H1 (cell line): ENCODE measurements around the gene YOD1. TPM values are rescaled to one million over a fixed set of nuclear protein-coding genes. Genes with fewer than 3 reads are reported as not detected.

Source experiments
- CTCF ChIA-PET: fragments of 300-600 bp; sonication (Branson Sonifier 250); formaldehyde crosslinking; loops from one replicate; lab custom pipeline; 2021; ENCODE audit not compliant: partially characterized antibody; lab: Charles Lee
- POLR2A ChIA-PET: fragments of 300-600 bp; sonication (Branson Sonifier 250); formaldehyde crosslinking; loops from one replicate; lab custom pipeline; 2021; ENCODE audit warnings: inconsistent platforms; ENCODE audit not compliant: partially characterized antibody; lab: Charles Lee
- DNase-seq, 2 experiments: peaks; one replicate each; pipeline versions ENCODE4 v3.0.0 to v3.0.0-alpha.2; 2010 to 2022; ENCODE audit warnings: low spot score in 2 of 2, low read depth in 1 of 2, mixed read lengths in 1 of 2
- FAIRE-seq: peaks from 2 replicates; lab custom pipeline; 2011; peaks lifted over from hg19 to GRCh38; lab: Jason Lieb, UNC
- H2AFZ ChIP-seq: 2 replicates; pipeline ENCODE4 v1.8.1; 2012; ENCODE audit warnings: low read length, inconsistent platforms
- H2AK5ac ChIP-seq: 2 replicates; pipeline ENCODE4 v1.6.1; 2013; ENCODE audit warnings: low read depth, low read length
- H2BK120ac ChIP-seq: replicated peaks from 2 replicates; pipeline ENCODE3; 2013; ENCODE audit warnings: low read depth, low read length, inconsistent platforms
- H2BK12ac ChIP-seq: 2 replicates; pipeline ENCODE4 v1.6.1; 2013; ENCODE audit warnings: low read depth, low read length
- H2BK15ac ChIP-seq: 2 replicates; pipeline ENCODE4 v1.6.1; 2013; ENCODE audit warnings: low read length
- H2BK20ac ChIP-seq: 2 replicates; pipeline ENCODE4 v1.6.1; 2013; ENCODE audit warnings: low read length
- H2BK5ac ChIP-seq: 2 replicates; pipeline ENCODE4 v1.6.1; 2013; ENCODE audit warnings: low read depth, low read length
- H3K14ac ChIP-seq: 2 replicates; pipeline ENCODE4 v1.6.1; 2013; ENCODE audit warnings: inconsistent platforms; ENCODE audit not compliant: insufficient read length
- H3K18ac ChIP-seq: 2 replicates; pipeline ENCODE4 v1.6.1; 2013; ENCODE audit warnings: low read length; ENCODE audit errors: extremely low read depth
- H3K23ac ChIP-seq: 2 replicates; pipeline ENCODE4 v1.6.1; 2013; ENCODE audit warnings: inconsistent platforms; ENCODE audit not compliant: insufficient read length
- H3K23me2 ChIP-seq: 2 replicates; pipeline ENCODE4 v1.6.1; 2013; ENCODE audit warnings: low read depth, low read length
- H3K27ac ChIP-seq: 2 replicates; pipeline ENCODE4 v1.6.1; 2011; ENCODE audit warnings: low read depth, low read length, inconsistent platforms
- H3K27me3 ChIP-seq, 4 experiments: replicated peaks in 1 of 4; 1 replicate in 1 of 4; 2 replicates in 3 of 4; pipeline versions ENCODE4 v1.6.1 to v1.8.1; 2011 to 2013; ENCODE audit warnings: low read length in 3 of 4, mild to moderate bottlenecking in 3 of 4, inconsistent platforms in 2 of 4, mixed read lengths in 2 of 4, moderate library complexity in 1 of 4; ENCODE audit not compliant: control insufficient read depth in 3 of 4, insufficient read depth in 3 of 4; ENCODE audit errors: extremely low read depth in 1 of 4
- H3K36me3 ChIP-seq, 4 experiments: 2 replicates each; pipeline versions ENCODE4 v1.6.1 to v1.8.1; 2011 to 2013; ENCODE audit warnings: mild to moderate bottlenecking in 4 of 4, low read length in 3 of 4, moderate library complexity in 2 of 4, control low read depth in 1 of 4, inconsistent platforms in 1 of 4; ENCODE audit not compliant: insufficient read depth in 4 of 4, control insufficient read depth in 2 of 4
- H3K4ac ChIP-seq: replicated peaks from 2 replicates; pipeline ENCODE3; 2013; ENCODE audit warnings: low read length, low read depth, mixed read lengths, inconsistent platforms; ENCODE audit not compliant: insufficient read length
- H3K4me1 ChIP-seq, 4 experiments: replicated peaks in 1 of 4; 1 replicate in 1 of 4; 2 replicates in 3 of 4; pipeline versions ENCODE4 v1.6.1 to v1.8.1; 2011 to 2013; ENCODE audit warnings: low read length in 3 of 4, inconsistent platforms in 2 of 4, mixed read lengths in 1 of 4; ENCODE audit not compliant: insufficient read depth in 4 of 4, control insufficient read depth in 3 of 4
- H3K4me2 ChIP-seq, 2 experiments: 2 replicates each; pipeline versions ENCODE4 v1.6.1 to v1.8.1; 2011 to 2013; ENCODE audit warnings: low read depth in 2 of 2, low read length in 2 of 2, control low read depth in 1 of 2, inconsistent platforms in 1 of 2, mild to moderate bottlenecking in 1 of 2; ENCODE audit not compliant: insufficient read depth in 1 of 2
- H3K4me3 ChIP-seq, 4 experiments: fragments of 200-600, 300-600 bp in 1 of 4; sonication (generic), shearing (Covaris generic), sonication (Bioruptor Twin) in 1 of 4; 2 replicates each; pipeline versions ENCODE4 v1.5.1 to v1.8.1; 2011 to 2016; ENCODE audit warnings: low read length in 4 of 4, low read depth in 3 of 4, control low read depth in 2 of 4, inconsistent platforms in 2 of 4, mild to moderate bottlenecking in 2 of 4, mixed read lengths in 1 of 4, moderate library complexity in 1 of 4; ENCODE audit not compliant: insufficient read depth in 2 of 4; ENCODE audit errors: extremely low read depth in 1 of 4
- H3K56ac ChIP-seq: replicated peaks from 2 replicates; pipeline ENCODE3; 2013; ENCODE audit warnings: low read depth, mild to moderate bottlenecking, mixed read lengths, low read length, inconsistent platforms; ENCODE audit not compliant: insufficient read length
- H3K79me1 ChIP-seq: 2 replicates; pipeline ENCODE4 v1.6.1; 2013; ENCODE audit warnings: low read depth, low read length, control low read depth
- H3K79me2 ChIP-seq, 2 experiments: 2 replicates each; pipeline versions ENCODE4 v1.6.1 to v1.8.1; 2012 to 2013; ENCODE audit warnings: low read length in 2 of 2, mild to moderate bottlenecking in 2 of 2, inconsistent platforms in 1 of 2; ENCODE audit not compliant: insufficient read depth in 2 of 2, control insufficient read depth in 1 of 2
- H3K9ac ChIP-seq, 4 experiments: replicated peaks in 1 of 4; 1 replicate in 1 of 4; 2 replicates in 3 of 4; pipeline versions ENCODE4 v1.6.1 to v1.8.1; 2011 to 2013; ENCODE audit warnings: low read depth in 3 of 4, low read length in 3 of 4, control low read depth in 2 of 4, mild to moderate bottlenecking in 2 of 4, moderate library complexity in 2 of 4, inconsistent platforms in 1 of 4; ENCODE audit errors: extremely low read depth in 1 of 4
- H3K9me3 ChIP-seq, 2 experiments: 2 replicates each; pipeline versions ENCODE4 v1.6.1 to v1.8.1; 2012 to 2013; ENCODE audit warnings: mild to moderate bottlenecking in 2 of 2, moderate library complexity in 2 of 2, control low read depth in 1 of 2, inconsistent platforms in 1 of 2, low read depth in 1 of 2, low read length in 1 of 2, mixed read lengths in 1 of 2; ENCODE audit not compliant: insufficient read depth in 2 of 2
- H4K20me1 ChIP-seq, 2 experiments: replicated peaks in 1 of 2; 2 replicates each; pipeline versions ENCODE3 to v1.8.1; 2011 to 2013; ENCODE audit warnings: inconsistent platforms in 2 of 2, low read length in 2 of 2, mild to moderate bottlenecking in 1 of 2; ENCODE audit not compliant: insufficient read depth in 2 of 2, control insufficient read depth in 1 of 2
- H4K5ac ChIP-seq: 2 replicates; pipeline ENCODE4 v1.6.1; 2013; ENCODE audit warnings: low read length, low read depth, mixed read lengths, inconsistent platforms; ENCODE audit not compliant: insufficient read length
- H4K8ac ChIP-seq: 2 replicates; pipeline ENCODE4 v1.8.0; 2013; ENCODE audit warnings: mild to moderate bottlenecking, moderate library complexity, low read length, inconsistent platforms; ENCODE audit not compliant: insufficient read depth; ENCODE audit errors: extremely low read depth
- H4K91ac ChIP-seq: replicated peaks from 2 replicates; pipeline ENCODE3; 2013; ENCODE audit warnings: low read length, mixed read lengths, inconsistent platforms; ENCODE audit not compliant: insufficient read length
- BACH1 ChIP-seq: IDR thresholded peaks from 2 replicates; pipeline ENCODE4 v1.6.1; 2012; ENCODE audit warnings: low read length, improper control_type of control experiment
- BRCA1 ChIP-seq: IDR thresholded peaks from 2 replicates; pipeline ENCODE4 v1.6.1; 2012; ENCODE audit warnings: low read depth, low read length, improper control_type of control experiment
- CEBPB ChIP-seq: IDR thresholded peaks from 2 replicates; pipeline ENCODE4 v1.6.1; 2012; ENCODE audit warnings: low read depth, low read length
- CHD1 ChIP-seq: IDR thresholded peaks from 2 replicates; pipeline ENCODE4 v1.6.1; 2012; ENCODE audit warnings: low read depth, low read length, improper control_type of control experiment
- EGR1 ChIP-seq: IDR thresholded peaks from 2 replicates; pipeline ENCODE4 v1.6.1; 2011; ENCODE audit warnings: low read depth, low read length, borderline replicate concordance
- GABPA ChIP-seq: IDR thresholded peaks from 2 replicates; pipeline ENCODE4 v1.6.1; 2011; ENCODE audit warnings: mild to moderate bottlenecking, low read length, moderate library complexity, borderline replicate concordance; ENCODE audit not compliant: insufficient read depth
- HDAC2 ChIP-seq, 2 experiments: fragments of 300-600 bp in 1 of 2; sonication (generic) in 1 of 2; IDR thresholded peaks; 2 replicates each; pipeline ENCODE4 v1.6.1; 2011 to 2012; ENCODE audit warnings: low read depth in 2 of 2, low read length in 2 of 2, mild to moderate bottlenecking in 2 of 2, moderate library complexity in 2 of 2, borderline replicate concordance in 1 of 2, inconsistent platforms in 1 of 2
- JUND ChIP-seq: IDR thresholded peaks from 2 replicates; pipeline ENCODE4 v1.6.1; 2011; ENCODE audit warnings: mild to moderate bottlenecking, improper control_type of control experiment, low read length
- KDM4A ChIP-seq: IDR thresholded peaks from one replicate; pipeline ENCODE4 v1.7.1; 2012; ENCODE audit warnings: low read depth, mild to moderate bottlenecking, moderate library complexity, low read length, inconsistent platforms; ENCODE audit not compliant: severe bottlenecking
- RBBP5 ChIP-seq: IDR thresholded peaks from 2 replicates; pipeline ENCODE4 v1.7.1; 2012; ENCODE audit warnings: low read depth, mild to moderate bottlenecking, inconsistent platforms, low read length, moderate library complexity, borderline replicate concordance
- RXRA ChIP-seq: IDR thresholded peaks from 2 replicates; pipeline ENCODE4 v1.6.1; 2011; ENCODE audit warnings: low read depth, mild to moderate bottlenecking, low read length, moderate library complexity; ENCODE audit not compliant: insufficient read depth
- SIN3A ChIP-seq, 2 experiments: IDR thresholded peaks in 1 of 2; conservative IDR thresholded peaks in 1 of 2; 2 replicates each; pipeline ENCODE4 v1.6.1; 2011 to 2012; ENCODE audit warnings: low read length in 2 of 2, improper control_type of control experiment in 1 of 2, low read depth in 1 of 2, mild to moderate bottlenecking in 1 of 2
- TCF12 ChIP-seq: IDR thresholded peaks from 2 replicates; pipeline ENCODE4 v1.6.1; 2011; ENCODE audit warnings: low read depth, mild to moderate bottlenecking, low read length
- YY1 ChIP-seq: IDR thresholded peaks from 2 replicates; pipeline ENCODE4 v1.6.1; 2011; ENCODE audit warnings: low read depth, mild to moderate bottlenecking, low read length
- WGBS, 2 experiments: shearing (Covaris generic) in 1 of 2; methylation state at CpG; one replicate each; pipeline versions ENCODE4 v1.1.6 to v1.1.7; 2013 to 2015; ENCODE audit warnings: low lambda C conversion rate in 2 of 2, mixed read lengths in 2 of 2, inconsistent platforms in 1 of 2, low coverage in 1 of 2, missing lambda C conversion rate in 1 of 2; ENCODE audit not compliant: insufficient replicate concordance in 2 of 2, insufficient coverage in 1 of 2, insufficient read length in 1 of 2; ENCODE audit errors: extremely low coverage in 1 of 2, missing lambda C conversion rate in 1 of 2; 5-methylcytosine and 5-hydroxymethylcytosine counted together
- polyA plus RNA-seq, 7 experiments: library from polyadenylated mRNA; depleted of rRNA in 3 of 7; stranded (reverse) in 5 of 7; unstranded in 2 of 7; fragments of >200 nt in 5 of 7; fragments of 200-250 nt in 2 of 7; gene quantifications; 1 replicate in 5 of 7; 2 replicates in 1 of 7; 4 replicates in 1 of 7; pipeline versions ENCODE4 v1.2.1 to v1.2.3, GENCODE V29; 2011 to 2013; ENCODE audit warnings: missing spikeins in 2 of 7, mixed read lengths in 2 of 7
- total RNA-seq: library from RNA; stranded (reverse); fragmentation: NEBNext Ultra II Directional; extraction: Animal tissue kit (Norgen Biotek cat#: 25700); gene quantifications from 2 replicates; pipeline ENCODE4 v1.2.1, GENCODE V29; 2021

Gene YOD1
- total and polyA plus RNA-seq, 2 of the 8 experiments (the other 6 are each of a cell fraction or from before 2014, with no cell fraction given), result 1.9 to 11.8 TPM

DNA sequence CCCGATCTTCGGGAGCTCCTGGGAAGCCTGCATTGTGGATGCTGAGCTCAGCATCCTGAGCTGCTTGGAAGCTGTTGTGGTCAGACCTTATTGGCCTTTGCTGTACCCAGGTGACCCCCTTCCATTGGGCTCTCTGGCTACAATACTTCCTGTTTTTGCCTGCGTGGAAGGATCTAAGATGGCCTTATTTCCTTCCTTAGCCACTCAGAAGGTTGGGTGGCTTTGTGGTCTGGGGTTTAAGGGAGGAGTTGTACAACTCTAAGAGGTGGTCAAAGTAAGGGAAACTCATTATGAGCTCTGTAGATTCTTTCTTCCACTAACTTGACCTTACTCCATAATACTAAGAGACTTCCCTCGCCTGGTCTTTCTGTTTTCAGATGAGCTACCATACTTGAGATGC, 19.8 kb upstream of the YOD1 start:
- Histone ChIP-seq H3K27me3 (no peaks in the 10 kb centered on the region), H3K14ac (no peak overlapping the region), H3K23me2 (no peaks in the 10 kb centered on the region), H3K4me3 (no peak overlapping the region), H3K4me1 (no peaks in the 10 kb centered on the region), H3K79me2 (no peaks in the 10 kb centered on the region), H2BK5ac (no peak overlapping the region), H4K20me1 (peaks cover 0 to 2% of the 10 kb centered on the region in 2 experiments), H2AFZ (no peak overlapping the region), H2BK20ac (no peak overlapping the region), H4K5ac (no peak overlapping the region), H4K91ac (no peak overlapping the region), H3K18ac (no peak overlapping the region), H3K36me3 (peaks cover 2 to 39% (median 22%) of the 10 kb centered on the region in 4 experiments; a peak in 7 of 8 replicates), H3K4ac (no peak overlapping the region), H3K56ac (no peak overlapping the region), H2AK5ac (no peak overlapping the region), H3K27ac (no peak overlapping the region), H2BK120ac (no peak overlapping the region), H2BK12ac (no peak overlapping the region), H3K9ac (no peak overlapping the region), H3K9me3 (no peaks in the 10 kb centered on the region), H2BK15ac (no peak overlapping the region), H3K79me1 (0 out of 2 replicates have a peak, but pooled peaks cover 2% of the 10 kb centered on the region), H3K23ac (no peak overlapping the region), H4K8ac (no peak overlapping the region), H3K4me2 (no peak overlapping the region)
- ChIA-PET POLR2A (interaction anchor here (0.8 kb wide), 1 partner anchor 17 kb away, joined by 3 read pairs; the partner anchor contains the start of gene PFKFB2), CTCF (interaction anchor here (0.6 to 2.4 kb wide), 11 partner anchors 11 to 429 kb away, joined by 3 to 16 read pairs (median 3); no protein-coding TSS in a partner anchor)
- WGBS, 2 experiments, result 87% methylated on average over 4 of the region's 4 CpGs; no CpG with 5 or more reads in 1 of the 2 experiments
- no peak for FAIRE-seq
- DNase-seq, result no peak
- TF ChIP-seq JUND (no peak), BRCA1 (no peak), BACH1 (no peak), YY1 (no peak), CHD1 (no peak), TCF12 (no peak), HDAC2 (IDR thresholded peaks at IDR 0.05; ENCODE audit: borderline replicate concordance in 1 of 2, low read depth in 2 of 2, low read length in 2 of 2) (no peak), KDM4A (no peak), SIN3A (conservative IDR thresholded peaks at IDR 0.05 in 1 of 2, IDR thresholded peaks at IDR 0.05 in 1 of 2; ENCODE audit: low read depth in 1 of 2, low read length in 2 of 2) (no peak), GABPA (no peak), CEBPB (no peak), RXRA (no peak), RBBP5 (no peak), EGR1 (no peak)
